ENCODE measurements around the gene LAG3.

The LAG3 gene

GRCh38 chr12:6818222-6818621 is 45.9 kb downstream of the LAG3 start:
- no peak for DNase-seq (ENCODE audit: low read depth)
- TF ChIP-seq CTCF (IDR thresholded peaks at IDR 0.05; ENCODE audit: low read depth, low read length, missing control alignments), result no peak
- no peak overlapping the region for H3K4me3 ChIP-seq (ENCODE audit: low read depth, low read length)

GRCh38 chr12:6818645-6819044 is 46.3 kb downstream of the LAG3 start:
- no peak for DNase-seq (ENCODE audit: low read depth)
- H3K4me3 ChIP-seq (ENCODE audit: low read depth, low read length), result no peak overlapping the region
- TF ChIP-seq CTCF (IDR thresholded peaks at IDR 0.05; ENCODE audit: low read depth, low read length, missing control alignments), result no peak

- no peak for DNase-seq (ENCODE audit: low read depth)
- no peak for TF ChIP-seq CTCF (IDR thresholded peaks at IDR 0.05; ENCODE audit: low read depth, low read length, missing control alignments)
- H3K4me3 ChIP-seq (ENCODE audit: low read depth, low read length), result no peak overlapping the region
Measured at GRCh38 chr12:6819106-6820030, 47.0 kb downstream of the LAG3 start.

- H3K4me3 ChIP-seq (ENCODE audit: low read depth, low read length), result no peak overlapping the region
- TF ChIP-seq CTCF (IDR thresholded peaks at IDR 0.05; ENCODE audit: low read depth, low read length, missing control alignments), result no peak
Measured at GRCh38 chr12:6820166-6820565, 47.8 kb downstream of the LAG3 start.

GRCh38 chr12:6821591-6822425 is 49.5 kb downstream of the LAG3 start, which contains the start of gene GPR162:
TSS of gene GPR162 (plus strand) at chr12:6821821. CDS start at chr12:6823899, 2,078 bp downstream.
- DNase-seq (ENCODE audit: low read depth), result no peak
- H3K4me3 ChIP-seq (ENCODE audit: low read depth, low read length), result no peak within 1 kb of the TSS
- TF ChIP-seq CTCF (IDR thresholded peaks at IDR 0.05; ENCODE audit: low read depth, low read length, missing control alignments), result no peak

More at GRCh38 chr12:6820166-6820565, 47.8 kb downstream of the LAG3 start:
- no peak for DNase-seq (ENCODE audit: low read depth)

- TF ChIP-seq CTCF (IDR thresholded peaks at IDR 0.05; ENCODE audit: low read depth, low read length, missing control alignments), result no peak
- no peak overlapping the region for H3K4me3 ChIP-seq (ENCODE audit: low read depth, low read length)
- no peak for DNase-seq (ENCODE audit: low read depth)
Measured at GRCh38 chr12:6822426-6823135, 50.3 kb downstream of the LAG3 start.

All from GM12864 (cell line).